Measurements from ENCODE around the gene JAM3.
"Not testable (repeated sequence)": the region's sequence is repeated elsewhere in the genome, so short reads cannot be mapped to it uniquely, and the experiment has no call there.

The JAM3 gene

DNA sequence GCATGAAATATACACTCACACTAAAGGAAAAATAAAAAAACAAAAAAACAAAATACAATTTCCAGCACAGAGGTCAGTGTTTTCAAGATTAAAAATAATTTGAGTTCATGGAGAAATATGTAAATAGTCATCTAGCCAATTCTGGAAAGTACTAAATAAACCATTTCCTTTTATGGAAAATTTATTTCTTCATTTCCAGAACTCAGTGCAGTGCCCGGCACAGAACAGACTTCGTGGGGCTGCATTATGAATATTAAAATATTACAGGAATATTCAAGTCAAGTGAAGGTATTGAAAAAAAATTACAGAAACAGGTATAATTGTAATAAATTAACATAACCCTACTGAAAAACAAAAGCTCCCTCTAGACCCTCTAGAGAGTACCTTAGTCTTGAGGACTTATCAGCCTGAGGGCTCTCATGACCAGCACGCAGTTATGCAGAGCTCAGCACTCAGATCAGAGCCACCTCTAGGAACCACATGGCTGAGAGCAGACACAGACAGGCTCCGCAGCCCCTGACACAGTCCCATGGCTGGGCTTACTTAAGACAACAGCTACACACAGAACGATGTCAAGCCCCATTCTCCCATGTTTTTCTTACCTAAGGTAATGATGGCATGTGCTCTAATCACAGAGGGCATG lies 109.3 kb downstream of the JAM3 start:
- TF ChIP-seq, protein P1, sequence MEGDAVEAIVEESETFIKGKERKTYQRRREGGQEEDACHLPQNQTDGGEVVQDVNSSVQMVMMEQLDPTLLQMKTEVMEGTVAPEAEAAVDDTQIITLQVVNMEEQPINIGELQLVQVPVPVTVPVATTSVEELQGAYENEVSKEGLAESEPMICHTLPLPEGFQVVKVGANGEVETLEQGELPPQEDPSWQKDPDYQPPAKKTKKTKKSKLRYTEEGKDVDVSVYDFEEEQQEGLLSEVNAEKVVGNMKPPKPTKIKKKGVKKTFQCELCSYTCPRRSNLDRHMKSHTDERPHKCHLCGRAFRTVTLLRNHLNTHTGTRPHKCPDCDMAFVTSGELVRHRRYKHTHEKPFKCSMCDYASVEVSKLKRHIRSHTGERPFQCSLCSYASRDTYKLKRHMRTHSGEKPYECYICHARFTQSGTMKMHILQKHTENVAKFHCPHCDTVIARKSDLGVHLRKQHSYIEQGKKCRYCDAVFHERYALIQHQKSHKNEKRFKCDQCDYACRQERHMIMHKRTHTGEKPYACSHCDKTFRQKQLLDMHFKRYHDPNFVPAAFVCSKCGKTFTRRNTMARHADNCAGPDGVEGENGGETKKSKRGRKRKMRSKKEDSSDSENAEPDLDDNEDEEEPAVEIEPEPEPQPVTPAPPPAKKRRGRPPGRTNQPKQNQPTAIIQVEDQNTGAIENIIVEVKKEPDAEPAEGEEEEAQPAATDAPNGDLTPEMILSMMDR (conservative IDR thresholded peaks at IDR 0.05; ENCODE audit: low read depth) = no peak
- no peak overlapping the region for H3K27ac ChIP-seq
- CTCF ChIA-PET = no interaction called here
- DNase-seq (ENCODE audit: low spot score) = no peak
- POLR2A ChIA-PET (ENCODE audit: low non-redundant PET) = no interaction called here

DNA sequence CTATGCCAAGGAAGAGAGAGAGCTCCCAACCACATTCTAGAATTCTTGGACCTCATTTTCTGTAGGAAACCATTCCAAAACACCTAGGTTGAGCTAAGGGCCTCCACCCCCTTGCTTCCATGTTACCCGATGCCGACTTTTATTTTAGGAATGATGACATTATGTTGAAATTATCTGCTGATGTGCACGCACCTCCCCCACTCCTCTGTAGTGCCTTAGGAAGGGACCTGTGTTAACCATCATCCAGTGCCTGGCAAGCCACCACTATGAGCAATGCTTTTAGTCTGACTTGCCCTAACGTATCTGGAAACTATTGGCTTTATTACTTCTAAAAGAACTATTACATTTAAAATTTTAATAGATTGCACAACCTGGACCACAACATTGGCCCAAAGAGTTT lies 112.8 kb downstream of the JAM3 start:
- ChIA-PET POLR2A (ENCODE audit: low non-redundant PET) (no interaction called here), CTCF (no interaction called here)
- TF ChIP-seq, protein P1 (conservative IDR thresholded peaks at IDR 0.05; ENCODE audit: low read depth) = no peak
- H3K27ac ChIP-seq = no peak overlapping the region
- DNase-seq (ENCODE audit: low spot score) = peak; percentile 8

DNA sequence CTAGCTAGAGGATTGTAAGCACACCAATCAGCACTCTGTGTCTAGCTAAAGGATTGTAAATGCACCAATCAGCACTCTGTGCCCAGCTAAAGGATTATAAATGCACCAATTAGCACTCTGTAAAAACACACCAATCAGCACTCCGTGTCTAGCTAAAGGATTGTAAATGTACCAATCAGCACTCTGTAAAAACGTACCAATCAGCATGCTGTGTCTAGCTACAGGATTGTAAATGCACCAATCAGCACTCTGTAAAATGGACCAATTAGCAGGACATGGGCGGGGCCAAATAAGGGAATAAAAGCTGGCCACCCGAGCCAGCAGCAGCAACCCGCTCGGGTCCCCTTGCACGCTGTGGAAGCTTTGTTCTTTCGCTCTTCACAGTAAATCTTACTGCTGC lies 119.2 kb downstream of the JAM3 start:
- POLR2A ChIA-PET (ENCODE audit: low non-redundant PET); H3K27ac ChIP-seq; DNase-seq (ENCODE audit: low spot score): not testable (repeated sequence)
- CTCF ChIA-PET = interaction anchor here (0.6 kb wide), 2 partner anchors 69 to 476 kb away, joined by 3 to 4 read pairs; no protein-coding TSS in a partner anchor

DNA sequence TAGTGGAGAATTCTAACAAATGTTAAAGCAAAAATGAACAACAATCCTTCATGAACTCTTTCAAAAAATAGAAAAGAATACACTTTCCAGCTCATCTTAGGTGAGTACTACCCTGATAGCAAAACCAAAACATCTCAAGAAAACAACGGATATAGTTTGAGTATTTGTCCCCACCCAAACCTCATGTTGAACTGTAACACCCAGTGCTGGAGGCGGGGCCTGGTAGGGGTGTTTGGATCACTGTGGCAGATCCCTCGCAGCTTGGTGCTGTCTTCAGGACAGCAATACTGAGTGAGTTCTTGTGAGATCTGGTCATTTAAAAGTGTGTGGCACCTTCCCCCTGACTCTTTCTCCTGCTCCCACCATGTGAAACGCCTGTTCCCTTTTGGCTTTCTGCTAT lies 127.9 kb downstream of the JAM3 start:
- TF ChIP-seq, protein P1 (conservative IDR thresholded peaks at IDR 0.05; ENCODE audit: low read depth) = no peak
- DNase-seq (ENCODE audit: low spot score) = no peak
- no peak overlapping the region for H3K27ac ChIP-seq
- ChIA-PET POLR2A (ENCODE audit: low non-redundant PET) (no interaction called here), CTCF (interaction anchor here (0.6 kb wide), 1 partner anchor 128 kb away, joined by 3 read pairs; no protein-coding TSS in a partner anchor)

DNA sequence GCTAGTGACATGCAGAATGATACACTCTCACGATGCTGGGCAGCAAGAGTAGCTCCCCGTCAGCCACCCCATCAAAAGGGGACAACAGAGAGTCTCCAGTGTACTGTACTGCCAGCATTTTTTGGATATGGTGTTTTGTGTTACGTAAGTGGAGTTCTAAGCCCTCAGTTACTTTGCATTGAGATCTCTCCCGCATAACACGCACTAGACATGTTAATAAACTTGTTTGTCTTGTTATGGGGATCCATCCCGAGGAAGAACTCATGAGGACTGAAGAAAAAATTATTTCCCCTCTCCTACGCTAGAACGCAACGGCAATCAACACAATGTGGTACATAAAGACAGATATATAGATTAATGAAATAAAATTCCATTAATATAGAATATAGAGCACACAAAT lies 130.7 kb downstream of the JAM3 start:
- TF ChIP-seq, protein P1 (conservative IDR thresholded peaks at IDR 0.05; ENCODE audit: low read depth) = no peak
- no peak for DNase-seq (ENCODE audit: low spot score)
- ChIA-PET POLR2A (ENCODE audit: low non-redundant PET) (no interaction called here), CTCF (no interaction called here)
- no peak overlapping the region for H3K27ac ChIP-seq

DNA sequence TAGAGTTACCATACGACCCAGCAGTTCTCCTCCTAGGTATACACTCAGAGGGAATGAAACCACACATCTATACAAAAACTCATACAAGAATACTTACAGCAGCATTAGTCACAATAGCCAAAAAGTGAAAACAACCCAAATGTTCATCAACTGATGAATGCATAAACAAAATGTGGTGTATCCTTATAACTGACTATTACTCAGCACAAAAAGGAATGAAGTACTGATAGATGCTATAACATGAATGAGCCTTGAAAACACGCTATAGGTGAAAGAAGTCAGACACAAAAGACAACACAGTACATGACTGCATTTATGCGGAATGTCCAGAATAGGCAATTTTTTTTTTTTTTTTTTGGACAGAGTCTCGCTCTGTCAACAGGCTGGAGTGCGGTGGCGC lies 131.8 kb downstream of the JAM3 start:
- DNase-seq (ENCODE audit: low spot score) = no peak
- TF ChIP-seq, protein P1 (conservative IDR thresholded peaks at IDR 0.05; ENCODE audit: low read depth) = no peak
- H3K27ac ChIP-seq = no peak overlapping the region
- ChIA-PET POLR2A (ENCODE audit: low non-redundant PET) (no interaction called here), CTCF (no interaction called here)

All from RWPE1 (cell line).